K562 (cell line): ENCODE results near the gene ITSN1. TPM values are rescaled to one million over a fixed set of nuclear protein-coding genes. Genes with fewer than 3 reads are reported as not detected.
A peak's percentile ranks its signal among the peaks of the same experiment; 100 is the strongest.

Experiments
- ATAC-seq: fragments of 200-7000 bp; cut with Tn5 transposase; 3 replicates; pipeline ENCODE4 v1.9.1; 2020; ENCODE audit warnings: moderate library complexity
- BruUV-seq: library from RNA; stranded (reverse); fragments of 400-500 nt; replicated peaks from 2 replicates; lab custom pipeline; 2021; lab: Mats Ljungman, UMichigan
- CTCF ChIA-PET: fragments of 300-600 bp; formaldehyde crosslinking; extraction: SDS; loops from one replicate; lab custom pipeline; 2021; ENCODE audit warnings: low intra/inter-chr PET ratio; lab: Yijun Ruan, JAX
- POLR2A ChIA-PET: fragments of 300-600, 350-650 bp; sonication (Branson Sonifier 250); formaldehyde crosslinking; extraction: SDS; loops from one replicate; lab custom pipeline; 2021; ENCODE audit warnings: antibody characterized with exemption, inconsistent platforms; lab: Yijun Ruan, JAX
- DNase-seq, 4 experiments: peaks; one replicate each; pipeline versions ENCODE4 v3.0.0 to v3.0.0-alpha.2; 2011 to 2018; ENCODE audit warnings: low spot score in 3 of 4, mixed read lengths in 3 of 4; ENCODE audit errors: extremely low read depth in 1 of 4
- FAIRE-seq: peaks from 2 replicates; lab custom pipeline; 2011; peaks lifted over from hg19 to GRCh38; lab: Jason Lieb, UNC
- H2AFZ ChIP-seq: 2 replicates; pipeline ENCODE4 v1.6.0; 2011; ENCODE audit warnings: low read depth, low read length, control low read depth, inconsistent platforms
- H3K27ac ChIP-seq: fragments of 200-600 bp; 3 replicates; pipeline ENCODE4 v1.8.0; 2011; ENCODE audit warnings: low read depth, mild to moderate bottlenecking, control low read depth, inconsistent platforms, low read length, moderate library complexity, mixed read lengths; ENCODE audit errors: extremely low read depth
- H3K27me3 ChIP-seq, 2 experiments: fragments of 300-600 bp in 1 of 2; 2 replicates in 1 of 2; 3 replicates in 1 of 2; pipeline versions ENCODE4 v1.6.0 to v1.8.0; 2011; ENCODE audit warnings: inconsistent platforms in 2 of 2, low read length in 2 of 2, mild to moderate bottlenecking in 1 of 2, mixed read lengths in 1 of 2, moderate library complexity in 1 of 2; ENCODE audit not compliant: control insufficient read depth in 2 of 2, insufficient read depth in 2 of 2
- H3K36me3 ChIP-seq: fragments of 300-600 bp; 3 replicates; pipeline ENCODE4 v1.8.0; 2011; ENCODE audit warnings: mild to moderate bottlenecking, low read length, inconsistent platforms; ENCODE audit not compliant: control insufficient read depth, insufficient read depth
- H3K4me1 ChIP-seq, 2 experiments: fragments of 200-600 bp in 1 of 2; replicated peaks in 1 of 2; 2 replicates in 1 of 2; 3 replicates in 1 of 2; pipeline versions ENCODE4 v1.5.1 to v1.8.0; 2011; ENCODE audit warnings: inconsistent platforms in 2 of 2, low read length in 2 of 2, mild to moderate bottlenecking in 1 of 2, mixed read lengths in 1 of 2, moderate library complexity in 1 of 2; ENCODE audit not compliant: control insufficient read depth in 2 of 2, insufficient read depth in 2 of 2
- H3K4me2 ChIP-seq: 2 replicates; pipeline ENCODE4 v1.6.1; 2011; ENCODE audit warnings: low read length, control low read depth, inconsistent platforms, mixed read lengths; ENCODE audit not compliant: insufficient read depth
- H3K4me3 ChIP-seq: fragments of 200-600 bp; sonication (generic), shearing (Covaris generic); 2 replicates; pipeline ENCODE4 v1.5.1; 2016; ENCODE audit warnings: control low read depth, inconsistent platforms
- H3K79me2 ChIP-seq: fragments of 200-600 bp; 3 replicates; pipeline ENCODE4 v1.8.0; 2011; ENCODE audit warnings: low read length, inconsistent platforms; ENCODE audit not compliant: control insufficient read depth, insufficient read depth
- H3K9ac ChIP-seq, 2 experiments: 2 replicates each; pipeline versions ENCODE4 v1.6.0 to v1.6.1; 2011; ENCODE audit warnings: low read depth in 2 of 2, low read length in 2 of 2, control low read depth in 1 of 2, inconsistent platforms in 1 of 2, mild to moderate bottlenecking in 1 of 2, mixed read lengths in 1 of 2; ENCODE audit not compliant: insufficient read depth in 1 of 2
- H3K9me1 ChIP-seq: one replicate; pipeline ENCODE4 v1.6.0; 2011; ENCODE audit warnings: inconsistent platforms, mild to moderate bottlenecking, low read length, moderate library complexity; ENCODE audit not compliant: control insufficient read depth, insufficient read depth
- H3K9me3 ChIP-seq: replicated peaks from 2 replicates; pipeline ENCODE4 v1.5.1; 2011; ENCODE audit warnings: low read depth, low read length, inconsistent platforms; ENCODE audit not compliant: control insufficient read depth, insufficient read depth
- H4K20me1 ChIP-seq: replicated peaks from 2 replicates; pipeline ENCODE4 v1.6.1; 2011; ENCODE audit warnings: low read length, inconsistent platforms, mixed read lengths; ENCODE audit not compliant: control insufficient read depth, insufficient read depth
- CBFB ChIP-seq: sonication (generic); formaldehyde crosslinking; IDR thresholded peaks from 2 replicates; pipeline ENCODE4 v1.4.0; 2020; ENCODE audit warnings: mild to moderate bottlenecking, missing genetic modification reagents
- GABPB2 ChIP-seq: fragments of 250-450 bp; sonication (Bioruptor Pico); conservative IDR thresholded peaks from 2 replicates; pipeline ENCODE4 v1.5.1; 2021; ENCODE audit warnings: mild to moderate bottlenecking
- HMBOX1 ChIP-seq: sonication (generic); IDR thresholded peaks from 2 replicates; pipeline ENCODE4 v1.6.1; 2016
- SUPT5H ChIP-seq: fragments of 450-650 bp; IDR thresholded peaks from 2 replicates; pipeline ENCODE4 v1.6.1; 2016
- TCF3 ChIP-seq: sonication (generic); formaldehyde crosslinking; IDR thresholded peaks from 2 replicates; pipeline ENCODE4 v1.4.0; 2020; ENCODE audit warnings: mild to moderate bottlenecking, missing genetic modification reagents
- WGBS: fragments of 100-300 bp; shearing (Covaris generic); methylation state at CpG from one replicate; pipeline ENCODE4 v1.1.6; 2016; ENCODE audit warnings: low coverage, mixed read lengths; ENCODE audit not compliant: insufficient coverage; ENCODE audit errors: missing lambda C conversion rate; 5-methylcytosine and 5-hydroxymethylcytosine counted together
- in situ Hi-C: fragments of 300-500 bp; cut with MboI; formaldehyde crosslinking; loops from 4 replicates; pipeline ENCODE4 v1.15.0; 2018; ENCODE audit warnings: inconsistent platforms, mixed read lengths
- intact Hi-C: fragments of 100-400 bp; cut with micrococcal nuclease; formaldehyde crosslinking; loops from 2 replicates; pipeline ENCODE4 v1.14.2; 2022
- polyA plus RNA-seq, 8 experiments: library from polyadenylated mRNA; depleted of rRNA in 4 of 8; stranded (reverse) in 5 of 8; unstranded in 3 of 8; fragments of >200 nt; fragmentation: Nextera tagmentation in 2 of 8; fragmentation: Illumina TruSeq in 1 of 8; extraction: Ambion mirVana in 2 of 8; extraction: Trizol in 1 of 8; gene quantifications; 2 replicates each; pipeline versions ENCODE4 v1.2.1 to v1.2.3, GENCODE V29; 2011 to 2014; ENCODE audit warnings: inconsistent platforms in 1 of 8, missing spikeins in 1 of 8
- total RNA-seq, 7 experiments: library from RNA; depleted of rRNA in 6 of 7; stranded (reverse); fragments of >200 nt in 6 of 7; fragmentation: Illumina TruSeq in 2 of 7; extraction: Trizol in 2 of 7; gene quantifications; 2 replicates each; pipeline versions ENCODE4 v1.2.1 to v1.2.3, GENCODE V29; 2011 to 2021; ENCODE audit warnings: low replicate concordance in 1 of 7

ITSN1 gene
- total and polyA plus RNA-seq, 9 of the 15 experiments (the other 6 are each of a cell fraction or from before 2014, with no cell fraction given) = 1.1 to 12.6 (median 4.8) TPM

GRCh38 chr21:33753886-33754285 is 111.6 kb downstream of the ITSN1 start:
- H3K4me1 ChIP-seq = peaks cover 0 to 7% of the 10 kb centered on the region in 2 experiments; a peak in 3 of 5 replicates
- no peak for TF ChIP-seq SUPT5H
- TF ChIP-seq GABPB2 (CRISPR knock-in tag) = no peak
- TF ChIP-seq TCF3 = peak; percentile 23; the same call in 1 of the 2 replicates
- no peak for TF ChIP-seq CBFB
- TF ChIP-seq HMBOX1 = 0 out of 2 replicates have a peak, but pooled peaks have one; percentile 18
- TF ChIP-seq, all 486 proteins: peak for 2
- Histone ChIP-seq H3K27ac (no peak overlapping the region), H3K4me3 (no peak overlapping the region), H3K9me3 (no peaks in the 10 kb centered on the region), H3K27me3 (no peaks in the 10 kb centered on the region), H2AFZ (0 out of 2 replicates have a peak overlapping the region, but pooled peaks have one; percentile 12), H3K79me2 (no peaks in the 10 kb centered on the region), H4K20me1 (no peaks in the 10 kb centered on the region), H3K9me1 (no peaks in the 10 kb centered on the region), H3K4me2 (no peak overlapping the region), H3K36me3 (no peaks in the 10 kb centered on the region), H3K9ac (no peak overlapping the region)
- ChIA-PET CTCF (no interaction called here), POLR2A (interaction anchor here (1.3 kb wide), 1 partner anchor 9 kb away, joined by 3 read pairs; no protein-coding TSS in a partner anchor)
- DNase-seq (no peak), ATAC-seq (no peak), FAIRE-seq (no peak)
- BruUV-seq = no TSS peak
- 36% methylated on average over 1 of the region's 1 CpG for WGBS
- intact Hi-C loops = loop anchor here (5.0 kb wide), 1 partner anchor 212 kb away; the partner anchor contains the start of genes GART and SON
- in situ Hi-C loops = no loop called here
